Measurements from ENCODE around the gene PDE9A. TPM values are rescaled to one million over a fixed set of nuclear protein-coding genes. Genes with fewer than 3 reads are reported as not detected.

PDE9A gene
- total RNA-seq, 1 donor from 2014 or later = 20.7 TPM

GRCh38 chr21:42699196-42699595 lies 45.8 kb downstream of the PDE9A start:
- TF ChIP-seq, protein P1, sequence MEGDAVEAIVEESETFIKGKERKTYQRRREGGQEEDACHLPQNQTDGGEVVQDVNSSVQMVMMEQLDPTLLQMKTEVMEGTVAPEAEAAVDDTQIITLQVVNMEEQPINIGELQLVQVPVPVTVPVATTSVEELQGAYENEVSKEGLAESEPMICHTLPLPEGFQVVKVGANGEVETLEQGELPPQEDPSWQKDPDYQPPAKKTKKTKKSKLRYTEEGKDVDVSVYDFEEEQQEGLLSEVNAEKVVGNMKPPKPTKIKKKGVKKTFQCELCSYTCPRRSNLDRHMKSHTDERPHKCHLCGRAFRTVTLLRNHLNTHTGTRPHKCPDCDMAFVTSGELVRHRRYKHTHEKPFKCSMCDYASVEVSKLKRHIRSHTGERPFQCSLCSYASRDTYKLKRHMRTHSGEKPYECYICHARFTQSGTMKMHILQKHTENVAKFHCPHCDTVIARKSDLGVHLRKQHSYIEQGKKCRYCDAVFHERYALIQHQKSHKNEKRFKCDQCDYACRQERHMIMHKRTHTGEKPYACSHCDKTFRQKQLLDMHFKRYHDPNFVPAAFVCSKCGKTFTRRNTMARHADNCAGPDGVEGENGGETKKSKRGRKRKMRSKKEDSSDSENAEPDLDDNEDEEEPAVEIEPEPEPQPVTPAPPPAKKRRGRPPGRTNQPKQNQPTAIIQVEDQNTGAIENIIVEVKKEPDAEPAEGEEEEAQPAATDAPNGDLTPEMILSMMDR (IDR thresholded peaks at IDR 0.05; ENCODE audit: unreplicated experiment) = no peak
- no peak overlapping the region for H3K4me3 Mint-ChIP-seq (ENCODE audit: unreplicated experiment)
- H3K9me3 Mint-ChIP-seq (ENCODE audit: unreplicated experiment) = no peaks in the 10 kb centered on the region
- H3K27ac Mint-ChIP-seq (ENCODE audit: unreplicated experiment) = no peak overlapping the region
- DNase-seq (ENCODE audit: low spot score) = no peak
- H3K36me3 Mint-ChIP-seq (ENCODE audit: low read depth, unreplicated experiment) = peaks cover 59% of the 10 kb centered on the region
- H3K27me3 Mint-ChIP-seq (ENCODE audit: unreplicated experiment) = peaks cover 5% of the 10 kb centered on the region
- peaks cover 11% of the 10 kb centered on the region for H3K4me1 Mint-ChIP-seq (ENCODE audit: unreplicated experiment)

DNA sequence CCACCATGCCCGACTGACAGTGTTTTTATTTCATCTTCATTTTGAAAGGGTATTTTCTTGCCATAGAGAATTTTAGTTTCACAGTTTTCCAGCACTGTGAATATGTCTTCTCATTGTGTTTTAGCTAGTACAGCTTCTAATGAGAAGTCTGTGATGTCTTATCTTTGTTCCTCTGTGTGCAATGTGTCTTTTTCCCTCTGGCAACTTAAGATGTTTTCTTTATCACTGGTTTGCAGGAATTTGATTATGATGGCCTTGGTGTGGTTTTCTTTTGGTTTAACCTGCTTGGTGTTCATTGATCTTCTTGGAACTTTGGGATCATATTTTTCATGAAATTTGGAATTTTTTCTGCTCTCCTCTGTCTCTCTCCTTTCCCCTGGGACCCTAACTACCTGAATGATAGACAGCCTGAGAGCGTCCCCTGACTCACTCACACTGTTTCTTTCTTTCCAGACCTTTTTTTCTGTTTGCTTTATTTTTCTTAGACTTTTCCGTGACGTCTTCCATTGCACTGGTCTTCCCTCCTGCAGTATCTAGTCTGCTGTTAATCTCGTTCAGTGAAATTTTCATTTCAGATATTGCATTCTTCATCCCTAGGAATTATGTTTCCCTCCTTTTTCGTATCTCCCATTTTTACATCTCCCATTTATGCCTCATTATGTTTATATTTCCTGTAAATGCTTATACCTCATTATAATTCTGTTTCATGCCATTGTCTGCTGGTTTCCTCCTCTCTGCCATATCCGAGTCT lies 48.5 kb downstream of the PDE9A start:
- Mint-ChIP-seq H3K4me1 (ENCODE audit: unreplicated experiment) (peaks cover 14% of the 10 kb centered on the region), H3K4me3 (ENCODE audit: unreplicated experiment) (peak overlapping the region; percentile 23), H3K27me3 (ENCODE audit: unreplicated experiment) (peaks cover 7% of the 10 kb centered on the region), H3K27ac (ENCODE audit: unreplicated experiment) (no peak overlapping the region), H3K9me3 (ENCODE audit: unreplicated experiment) (no peaks in the 10 kb centered on the region), H3K36me3 (ENCODE audit: low read depth, unreplicated experiment) (peaks cover 54% of the 10 kb centered on the region)
- no peak for DNase-seq (ENCODE audit: low spot score)
- TF ChIP-seq, protein P1 (IDR thresholded peaks at IDR 0.05; ENCODE audit: unreplicated experiment) = no peak

DNA sequence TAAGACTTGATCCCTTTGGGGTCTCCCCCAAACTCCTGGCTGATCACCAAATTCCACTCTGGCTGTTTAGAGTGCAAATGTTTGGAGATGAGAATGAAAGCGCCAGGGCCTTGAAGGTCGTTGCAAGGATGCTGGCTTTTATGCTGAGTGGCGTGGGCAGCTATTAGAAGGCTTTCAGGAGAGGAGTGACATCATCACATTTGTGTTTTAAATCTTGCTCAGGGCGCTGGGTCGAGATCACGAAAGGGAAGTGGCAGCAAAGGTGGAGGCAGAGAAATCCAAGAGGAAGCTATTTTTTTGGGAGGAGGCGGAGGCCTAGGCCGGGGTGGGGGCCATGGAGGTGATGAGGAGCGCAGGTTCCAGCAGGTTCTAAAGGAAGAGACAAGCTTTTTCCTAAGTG lies 49.3 kb downstream of the PDE9A start:
- Mint-ChIP-seq H3K36me3 (ENCODE audit: low read depth, unreplicated experiment) (peaks cover 49% of the 10 kb centered on the region), H3K27ac (ENCODE audit: unreplicated experiment) (no peak overlapping the region), H3K4me3 (ENCODE audit: unreplicated experiment) (peak overlapping the region; percentile 76)

DNA sequence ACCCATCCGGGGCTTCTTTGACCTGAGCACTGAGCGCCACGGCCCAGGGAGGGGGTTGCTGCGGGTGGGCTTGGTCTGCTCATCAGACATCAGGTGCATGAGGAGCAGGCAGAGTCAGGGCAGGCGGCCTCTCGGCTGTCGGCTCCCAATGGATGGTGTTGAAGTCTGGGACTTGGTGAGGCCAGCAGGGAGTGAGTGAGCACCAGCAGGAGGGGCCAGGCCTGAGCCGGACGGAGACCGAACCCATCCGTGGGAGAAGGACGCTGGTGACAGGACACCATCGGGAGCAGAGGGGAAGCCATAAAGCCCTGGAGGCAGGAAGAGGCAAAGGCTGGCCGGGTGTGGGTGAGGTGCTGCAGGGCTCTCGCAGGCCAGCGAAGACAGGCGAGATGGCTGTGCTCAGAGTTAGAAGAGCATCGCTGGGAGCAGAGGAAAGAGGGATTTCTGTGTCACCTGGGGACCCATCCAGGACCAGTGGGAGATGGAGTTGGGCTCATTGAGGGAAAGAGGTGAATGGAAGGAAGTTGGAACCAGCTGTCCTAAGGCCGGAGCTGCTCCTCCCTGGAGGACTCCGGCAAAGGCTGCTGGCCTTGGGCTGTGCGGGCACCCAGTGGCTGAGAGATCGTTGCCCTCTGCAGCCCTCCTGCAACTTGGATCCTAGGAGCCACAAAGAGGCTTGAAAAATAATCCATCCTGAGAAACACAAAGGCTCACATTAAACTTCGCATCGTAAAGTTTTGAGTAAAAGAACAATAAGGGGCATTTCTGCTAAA lies 49.9 kb downstream of the PDE9A start:
- H3K27ac Mint-ChIP-seq (ENCODE audit: unreplicated experiment) = no peak overlapping the region
- H3K9me3 Mint-ChIP-seq (ENCODE audit: unreplicated experiment) = no peaks in the 10 kb centered on the region
- TF ChIP-seq, protein P1 (IDR thresholded peaks at IDR 0.05; ENCODE audit: unreplicated experiment) = no peak
- H3K4me3 Mint-ChIP-seq (ENCODE audit: unreplicated experiment) = peak overlapping the region; percentile 47
- peaks cover 43% of the 10 kb centered on the region for H3K36me3 Mint-ChIP-seq (ENCODE audit: low read depth, unreplicated experiment)
- no peak for DNase-seq (ENCODE audit: low spot score)
- H3K27me3 Mint-ChIP-seq (ENCODE audit: unreplicated experiment) = peaks cover 7% of the 10 kb centered on the region
- peaks cover 14% of the 10 kb centered on the region for H3K4me1 Mint-ChIP-seq (ENCODE audit: unreplicated experiment)

More for the DNA sequence above, 49.3 kb downstream of the PDE9A start:
- H3K4me1 Mint-ChIP-seq (ENCODE audit: unreplicated experiment) = peaks cover 14% of the 10 kb centered on the region
- H3K27me3 Mint-ChIP-seq (ENCODE audit: unreplicated experiment) = peaks cover 7% of the 10 kb centered on the region
- H3K9me3 Mint-ChIP-seq (ENCODE audit: unreplicated experiment) = no peaks in the 10 kb centered on the region
- no peak for DNase-seq (ENCODE audit: low spot score)
- TF ChIP-seq, protein P1 (IDR thresholded peaks at IDR 0.05; ENCODE audit: unreplicated experiment) = no peak

- H3K36me3 Mint-ChIP-seq (ENCODE audit: low read depth, unreplicated experiment) = peaks cover 41% of the 10 kb centered on the region
- DNase-seq (ENCODE audit: low spot score) = no peak
- H3K4me1 Mint-ChIP-seq (ENCODE audit: unreplicated experiment) = peaks cover 14% of the 10 kb centered on the region
- TF ChIP-seq, protein P1 (IDR thresholded peaks at IDR 0.05; ENCODE audit: unreplicated experiment) = no peak
- no peaks in the 10 kb centered on the region for H3K9me3 Mint-ChIP-seq (ENCODE audit: unreplicated experiment)
- no peak overlapping the region for H3K4me3 Mint-ChIP-seq (ENCODE audit: unreplicated experiment)
- H3K27ac Mint-ChIP-seq (ENCODE audit: unreplicated experiment) = no peak overlapping the region
- H3K27me3 Mint-ChIP-seq (ENCODE audit: unreplicated experiment) = peaks cover 7% of the 10 kb centered on the region
These were observed 50.5 kb downstream of the PDE9A start for GRCh38 chr21:42703965-42704364.

All from endothelial cell (in vitro differentiated cells).